Measurements from ENCODE around the gene C1QTNF7.

GRCh38 chr4:15382669-15383273 lies 45.1 kb upstream of the C1QTNF7 start:
- no peak for TF ChIP-seq POLR2AphosphoS5 (IDR thresholded peaks at IDR 0.05; ENCODE audit: borderline replicate concordance, low read depth, low read length)
- no peak for TF ChIP-seq EZH2 (IDR thresholded peaks at IDR 0.05)
